KOPT-K1 (cell line): ENCODE data around the gene ABL1.

ENCODE experiments used
- H3K27ac ChIP-seq: fragments of 200-600 bp; sonication (generic); 2 replicates; pipeline ENCODE4 v1.5.1; 2016; ENCODE audit warnings: antibody characterized with exemption, mild to moderate bottlenecking, low read depth, low read length; ENCODE audit not compliant: poor library complexity, severe bottlenecking
- H3K36me3 ChIP-seq: fragments of 200-600 bp; sonication (generic); 2 replicates; pipeline ENCODE4 v1.5.1; 2017; ENCODE audit warnings: antibody characterized with exemption, mild to moderate bottlenecking, low read length, moderate library complexity; ENCODE audit not compliant: insufficient read depth
- H3K9me3 ChIP-seq: fragments of 200-600 bp; sonication (generic); 2 replicates; pipeline ENCODE4 v1.5.1; 2017; ENCODE audit warnings: antibody characterized with exemption, low read length, mild to moderate bottlenecking; ENCODE audit not compliant: insufficient read depth, poor library complexity, severe bottlenecking

Gene ABL1

GRCh38 chr9:130870491-130871381, 35.7 kb downstream of the ABL1 start:
- H3K9me3 ChIP-seq = no peaks in the 10 kb centered on the region
- H3K27ac ChIP-seq = no peak overlapping the region
- H3K36me3 ChIP-seq = peaks cover 81% of the 10 kb centered on the region

DNA sequence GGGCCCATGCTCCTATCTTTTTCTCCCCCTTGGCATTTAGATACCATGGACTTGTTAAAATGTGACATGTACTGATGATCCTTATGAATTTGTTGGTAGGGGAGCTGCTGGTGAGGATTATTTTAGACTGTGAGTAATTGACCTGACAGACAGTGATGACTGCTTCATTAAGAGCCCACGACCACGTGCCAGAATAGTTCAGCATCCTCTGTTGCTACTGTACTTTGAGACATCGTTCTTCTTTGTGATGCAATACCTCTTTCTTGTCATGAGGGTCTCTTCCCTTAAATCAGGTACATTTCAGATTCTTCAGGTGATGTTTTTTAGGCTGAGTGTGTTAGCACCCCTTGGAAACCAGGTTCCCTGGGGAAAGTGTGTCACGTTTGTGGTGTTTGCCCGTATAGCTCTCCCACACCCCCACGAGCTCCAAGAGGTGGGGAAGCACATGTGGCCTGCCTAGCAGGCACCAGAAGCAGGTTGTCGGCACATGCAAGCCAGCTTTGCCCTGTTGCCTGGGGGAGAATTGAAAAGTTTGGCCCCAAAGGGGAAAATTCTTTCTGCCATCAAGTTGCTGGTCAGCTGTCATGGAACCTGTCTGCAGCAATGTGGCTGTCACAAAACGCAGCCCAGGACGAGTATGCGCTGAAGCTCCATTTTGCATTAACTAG, 36.5 kb downstream of the ABL1 start:
- Histone ChIP-seq H3K36me3 (peaks cover 84% of the 10 kb centered on the region), H3K27ac (no peak overlapping the region), H3K9me3 (no peaks in the 10 kb centered on the region)

DNA sequence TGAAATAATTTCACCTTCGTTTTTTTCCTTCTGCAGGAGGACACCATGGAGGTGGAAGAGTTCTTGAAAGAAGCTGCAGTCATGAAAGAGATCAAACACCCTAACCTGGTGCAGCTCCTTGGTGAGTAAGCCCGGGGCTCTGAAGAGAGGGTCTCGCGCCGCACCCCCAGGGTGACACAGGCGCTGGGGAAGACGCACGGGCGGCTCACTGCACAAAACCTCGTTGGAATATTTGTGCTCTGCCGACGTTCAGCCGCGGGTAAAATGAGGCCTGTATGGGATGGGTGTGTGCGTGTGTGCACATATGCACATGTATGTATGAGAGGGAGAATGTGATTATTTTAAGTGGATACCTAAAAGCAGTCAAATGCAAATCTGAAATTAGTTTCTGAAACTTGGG, 37.0 kb downstream of the ABL1 start:
- H3K27ac ChIP-seq = no peak overlapping the region
- H3K9me3 ChIP-seq = no peaks in the 10 kb centered on the region
- peaks cover 89% of the 10 kb centered on the region for H3K36me3 ChIP-seq

GRCh38 chr9:130872508-130872907, 37.5 kb downstream of the ABL1 start:
- Histone ChIP-seq H3K27ac (no peak overlapping the region), H3K36me3 (peaks cover 91% of the 10 kb centered on the region), H3K9me3 (no peaks in the 10 kb centered on the region)

GRCh38 chr9:130872912-130873503, 38.0 kb downstream of the ABL1 start:
- Histone ChIP-seq H3K27ac (no peak overlapping the region), H3K36me3 (peaks cover 91% of the 10 kb centered on the region), H3K9me3 (no peaks in the 10 kb centered on the region)

DNA sequence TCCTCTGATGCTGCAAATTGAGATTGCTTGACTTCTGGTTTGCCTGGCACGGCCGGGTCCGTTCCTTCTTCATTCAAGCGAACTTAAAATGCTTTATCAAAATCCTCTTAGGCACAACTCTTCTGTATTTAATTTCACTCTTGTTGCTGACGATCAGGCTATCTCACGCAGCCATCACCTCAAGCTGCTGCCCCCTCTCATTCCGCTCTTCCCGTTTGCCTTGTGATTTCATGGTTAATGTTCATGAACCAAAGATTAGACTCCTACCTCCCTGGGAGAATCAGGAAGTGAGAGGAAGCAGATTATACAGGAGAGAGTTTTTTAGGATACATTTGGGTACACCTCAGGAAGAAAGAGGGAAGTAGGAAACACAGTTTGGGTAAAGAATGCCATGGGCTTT, 38.9 kb downstream of the ABL1 start:
- no peaks in the 10 kb centered on the region for H3K9me3 ChIP-seq
- peaks cover 97% of the 10 kb centered on the region for H3K36me3 ChIP-seq
- no peak overlapping the region for H3K27ac ChIP-seq

DNA sequence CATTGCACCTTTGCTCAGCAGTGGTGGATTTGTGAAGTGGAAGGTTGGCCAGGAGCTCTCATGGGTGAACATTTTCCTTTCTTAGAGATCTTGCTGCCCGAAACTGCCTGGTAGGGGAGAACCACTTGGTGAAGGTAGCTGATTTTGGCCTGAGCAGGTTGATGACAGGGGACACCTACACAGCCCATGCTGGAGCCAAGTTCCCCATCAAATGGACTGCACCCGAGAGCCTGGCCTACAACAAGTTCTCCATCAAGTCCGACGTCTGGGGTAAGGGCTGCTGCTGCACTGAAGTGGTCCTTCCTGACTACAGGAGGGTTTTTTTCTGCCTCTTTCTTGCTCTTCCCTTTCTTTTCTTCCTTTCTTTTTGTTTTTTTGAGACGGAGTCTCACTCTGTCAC, 39.7 kb downstream of the ABL1 start:
- Histone ChIP-seq H3K27ac (no peak overlapping the region), H3K36me3 (peaks cover 97% of the 10 kb centered on the region), H3K9me3 (no peaks in the 10 kb centered on the region)

DNA sequence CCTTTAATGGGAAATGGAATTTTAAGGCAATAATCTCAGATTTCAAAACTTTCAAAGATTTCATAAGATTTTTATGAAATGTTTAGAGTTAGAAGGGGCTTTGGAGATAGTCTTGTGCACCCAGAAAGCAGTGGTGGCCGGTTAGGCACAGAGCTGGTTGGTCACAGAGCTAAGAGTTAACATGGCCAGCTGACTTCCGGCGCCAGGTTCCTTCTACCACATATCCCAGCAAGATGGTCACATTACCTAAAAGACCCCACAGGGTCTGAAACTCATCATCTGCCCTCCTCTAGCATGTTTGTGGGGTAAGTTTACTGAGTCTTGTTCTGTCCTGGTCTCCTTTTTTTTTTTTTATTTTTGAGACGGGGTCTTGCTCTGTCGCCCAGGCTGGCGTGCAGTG, 42.2 kb downstream of the ABL1 start:
- Histone ChIP-seq H3K9me3 (no peaks in the 10 kb centered on the region), H3K36me3 (peaks cover 97% of the 10 kb centered on the region), H3K27ac (no peak overlapping the region)

- Histone ChIP-seq H3K9me3 (no peaks in the 10 kb centered on the region), H3K27ac (no peak overlapping the region), H3K36me3 (peaks cover 96% of the 10 kb centered on the region)
Observed at GRCh38 chr9:130878295-130878694, 43.2 kb downstream of the ABL1 start.

GRCh38 chr9:130879863-130880411, 44.9 kb downstream of the ABL1 start:
- Histone ChIP-seq H3K27ac (no peak overlapping the region), H3K36me3 (peaks cover 96% of the 10 kb centered on the region)

GRCh38 chr9:130880599-130881220, 45.7 kb downstream of the ABL1 start:
- H3K27ac ChIP-seq = no peak overlapping the region
- H3K36me3 ChIP-seq = peaks cover 96% of the 10 kb centered on the region
- H3K9me3 ChIP-seq = no peaks in the 10 kb centered on the region

More at GRCh38 chr9:130879863-130880411, 44.9 kb downstream of the ABL1 start:
- no peaks in the 10 kb centered on the region for H3K9me3 ChIP-seq

- no peak overlapping the region for H3K27ac ChIP-seq
- H3K9me3 ChIP-seq = no peaks in the 10 kb centered on the region
- peaks cover 96% of the 10 kb centered on the region for H3K36me3 ChIP-seq
Observed at GRCh38 chr9:130881516-130881915, 46.5 kb downstream of the ABL1 start.

DNA sequence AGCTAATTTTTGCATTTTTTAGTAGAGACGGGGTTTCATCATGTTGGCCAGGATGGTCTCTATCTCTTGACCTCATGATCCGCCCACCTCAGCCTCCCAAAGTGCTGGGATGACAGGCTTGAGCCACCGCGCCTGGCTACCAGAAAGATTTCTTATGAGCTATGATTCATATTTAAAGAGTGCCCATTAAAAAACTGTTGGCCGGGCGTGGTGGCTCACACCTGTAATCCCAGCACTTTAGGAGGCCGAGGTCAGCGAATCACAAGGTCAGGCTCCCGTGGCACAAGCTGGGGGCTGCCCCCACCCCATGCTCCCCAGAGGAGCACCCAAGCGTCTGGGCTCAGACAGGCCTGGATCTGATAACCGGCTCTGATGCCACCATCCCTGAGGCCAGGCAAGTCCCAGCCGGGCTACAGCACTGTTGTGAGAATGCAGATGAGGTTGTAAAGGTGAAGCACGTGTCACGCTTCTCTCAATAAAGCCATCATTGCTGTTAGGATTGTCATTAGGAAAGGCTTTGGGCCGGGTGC, 47.7 kb downstream of the ABL1 start:
- H3K9me3 ChIP-seq = no peaks in the 10 kb centered on the region
- peaks cover 97% of the 10 kb centered on the region for H3K36me3 ChIP-seq
- H3K27ac ChIP-seq = no peak overlapping the region

DNA sequence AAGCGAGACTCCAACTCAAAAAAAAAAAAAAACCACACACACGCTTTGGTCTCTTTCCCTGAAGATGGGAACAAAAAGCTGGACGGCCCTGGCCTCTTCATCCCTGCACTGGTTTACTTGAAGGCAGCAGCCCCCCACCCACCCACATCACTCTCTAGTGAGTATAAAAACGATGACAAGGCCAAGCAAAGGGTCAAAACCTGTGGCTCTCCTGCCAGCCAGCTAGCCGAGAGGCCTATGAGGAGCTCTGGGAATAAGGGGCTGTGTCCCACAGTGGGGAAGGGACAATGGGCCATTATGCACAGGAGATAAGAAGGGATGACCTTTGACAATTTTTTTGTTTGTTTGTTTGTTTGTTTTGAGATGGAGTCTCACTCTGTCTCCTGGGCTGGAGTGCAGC, 48.4 kb downstream of the ABL1 start:
- Histone ChIP-seq H3K9me3 (no peaks in the 10 kb centered on the region), H3K27ac (no peak overlapping the region), H3K36me3 (peaks cover 98% of the 10 kb centered on the region)
